GM21737 (cell line): ENCODE measurements around the gene KIF5C.
A peak's percentile ranks its signal among the peaks of the same experiment; 100 is the strongest.
"Not testable (repeated sequence)": the region's sequence is repeated elsewhere in the genome, so short reads cannot be mapped to it uniquely, and the experiment has no call there.

Experiments used
- ATAC-seq: cut with Tn5 transposase; IDR thresholded peaks from one replicate; pipeline ENCODE4 v1.9.1; 2021; ENCODE audit warnings: mild to moderate bottlenecking, moderate library complexity; ENCODE audit not compliant: unreplicated experiment

The KIF5C gene

DNA sequence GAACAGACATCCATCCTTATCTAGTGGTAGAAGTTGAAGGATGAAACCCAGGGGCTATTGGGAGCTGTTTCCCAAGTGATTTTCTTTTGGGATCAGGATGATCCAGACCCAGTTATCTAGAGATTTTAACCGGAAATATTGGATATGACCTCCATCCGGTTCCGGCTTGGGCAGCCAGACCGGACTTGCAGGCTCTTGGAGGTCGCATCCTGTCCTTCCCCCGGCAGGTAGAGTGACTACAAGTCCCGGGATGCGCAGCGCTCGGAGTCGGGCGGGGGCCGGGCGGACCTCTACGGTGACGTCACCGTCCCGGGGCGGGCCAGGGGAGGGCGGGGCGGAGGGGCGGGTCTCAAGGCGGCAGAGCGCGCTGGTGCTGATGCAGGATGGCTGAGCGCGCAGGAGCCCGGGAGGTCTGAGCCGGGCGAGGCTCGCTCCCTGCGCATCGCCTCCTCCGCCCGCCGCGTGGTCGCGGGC, at the start of gene KIF5C:
TSS of gene KIF5C (plus strand) at position 360 of the 474 bp plus-strand sequence. CDS start 391 bp downstream, outside the sequence.
- ATAC-seq, result peak; percentile 96

DNA sequence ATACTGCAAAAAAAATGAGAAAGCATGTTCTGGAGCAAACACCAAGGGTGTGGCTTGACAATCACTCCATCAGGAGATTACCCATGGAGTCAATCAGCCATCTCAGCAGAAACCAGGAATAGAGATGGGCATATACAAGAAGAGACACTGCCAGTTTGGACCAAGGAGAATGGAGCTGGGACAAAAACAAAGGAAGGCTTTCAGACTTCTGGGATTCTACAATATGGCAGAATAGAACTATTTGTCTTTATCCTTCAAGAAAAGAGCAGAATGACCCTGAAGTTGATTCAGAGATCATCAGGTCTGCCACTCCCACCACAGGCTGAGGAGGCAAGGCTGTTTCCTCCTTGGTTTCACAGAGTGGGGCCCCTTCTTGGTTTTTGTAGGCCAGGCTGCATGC, 48.2 kb upstream of the KIF5C start:
- ATAC-seq, result no peak

DNA sequence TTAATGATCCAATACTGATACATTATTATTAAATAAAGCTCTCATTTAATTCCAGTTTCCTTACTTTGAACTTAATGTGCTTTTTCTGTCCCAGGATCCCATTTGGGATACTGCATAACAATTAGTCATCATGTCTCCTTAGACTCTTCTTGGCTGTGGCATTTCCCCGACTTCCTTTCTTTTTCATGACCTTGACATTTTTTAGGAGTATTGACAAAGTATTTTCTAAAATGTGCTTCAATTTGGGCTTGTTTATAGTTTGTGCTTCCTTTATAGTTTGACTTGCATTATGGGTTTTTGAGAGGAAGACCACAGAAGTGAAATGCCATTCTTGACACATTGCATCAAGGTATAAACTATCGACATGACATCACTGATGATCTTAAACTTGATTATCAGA, 46.1 kb upstream of the KIF5C start:
- ATAC-seq, result no peak

DNA sequence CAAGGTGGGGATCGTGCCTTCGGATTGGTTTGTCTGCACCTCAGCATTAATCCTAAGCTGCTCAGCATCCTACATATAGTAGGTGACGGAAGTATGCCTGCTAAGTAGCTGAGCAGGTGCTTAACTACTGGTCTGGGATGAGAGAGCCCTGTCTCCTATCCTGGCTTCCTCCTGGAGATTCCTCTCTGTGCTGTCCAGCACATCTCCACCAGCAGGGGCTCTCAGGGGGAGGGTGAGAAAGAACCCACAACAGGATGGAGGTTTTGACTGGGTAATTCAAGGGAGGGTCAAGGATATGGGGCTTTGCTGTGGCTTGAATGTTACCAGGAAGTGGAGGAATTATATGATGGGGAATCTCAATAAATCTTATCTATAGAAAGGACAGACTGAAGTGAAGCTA, 45.4 kb upstream of the KIF5C start:
- no peak for ATAC-seq

DNA sequence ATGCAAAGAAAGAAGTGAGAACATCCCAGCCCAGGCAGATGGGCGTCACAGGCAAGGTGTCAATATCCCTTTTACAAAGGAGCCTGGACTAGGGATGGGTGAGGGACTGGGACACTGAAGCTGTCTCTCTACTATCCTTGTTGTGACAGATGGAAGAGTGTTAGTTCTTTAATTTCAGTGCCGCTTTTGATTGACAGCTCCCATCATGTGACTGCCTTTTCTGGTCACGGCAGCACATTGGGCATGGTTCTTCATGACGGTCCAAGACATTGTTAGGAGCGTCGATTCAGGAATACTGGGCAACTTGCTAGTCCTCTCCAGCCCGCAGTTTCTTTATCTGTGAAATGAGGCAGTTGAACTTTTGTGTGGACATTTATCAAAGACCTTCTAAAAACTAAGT, 42.4 kb upstream of the KIF5C start:
- ATAC-seq, result no peak

DNA sequence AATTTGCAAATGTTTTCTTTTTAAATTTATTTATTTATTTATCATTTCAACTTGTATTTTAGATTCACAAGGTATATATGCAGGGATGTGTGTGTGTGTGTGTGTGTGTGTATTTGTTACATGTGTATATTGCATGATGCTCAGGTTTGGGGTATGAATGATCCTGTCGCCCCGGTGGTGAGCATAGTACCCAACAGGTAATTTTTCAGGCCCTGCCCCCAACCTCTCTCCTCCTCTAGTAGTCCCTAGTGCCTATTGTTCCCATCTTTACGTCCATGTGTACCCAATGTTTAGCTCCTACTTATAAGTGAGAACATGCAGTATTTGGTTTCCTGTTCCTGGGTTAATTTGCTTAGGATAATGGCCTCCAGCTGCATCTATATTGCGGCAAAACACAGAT, 33.0 kb upstream of the KIF5C start:
- no peak for ATAC-seq

DNA sequence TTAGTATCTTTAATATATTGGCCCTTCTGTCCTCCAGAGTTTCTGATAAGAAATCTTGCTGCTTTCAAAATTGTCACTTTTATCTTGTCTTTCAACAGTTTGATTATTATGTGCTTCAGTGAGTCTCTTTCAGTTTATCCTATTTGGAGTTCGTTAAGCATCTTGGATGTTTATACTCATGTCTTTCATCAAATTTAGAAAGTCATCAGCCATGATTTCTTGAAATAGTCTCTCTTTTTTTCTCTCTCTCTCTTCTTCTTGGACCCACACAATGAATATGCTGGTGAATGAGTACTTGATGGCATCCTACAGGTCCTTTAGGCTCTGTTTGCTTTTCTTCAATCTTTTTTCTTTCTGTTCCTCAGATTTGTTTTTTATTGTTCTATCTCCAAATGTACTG, 26.9 kb upstream of the KIF5C start:
- ATAC-seq, result no peak

DNA sequence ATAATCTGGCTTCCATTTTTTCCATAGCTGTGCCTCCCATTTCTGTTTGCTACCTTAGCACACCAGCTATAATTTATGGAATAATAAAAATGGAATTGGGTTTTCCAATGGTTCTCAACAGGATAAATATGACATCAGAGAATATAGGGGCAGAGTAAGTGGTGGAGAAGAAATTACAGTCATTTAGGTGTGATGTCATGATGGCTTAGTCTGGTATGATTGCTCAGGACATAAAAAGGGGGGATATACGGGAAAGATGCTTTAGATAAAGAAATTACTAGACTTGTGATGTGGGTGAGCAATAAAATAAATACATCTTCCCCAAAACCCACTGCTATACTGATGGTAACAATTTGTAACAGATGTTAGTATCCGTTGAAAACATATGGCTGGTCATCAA, 21.6 kb upstream of the KIF5C start:
- no peak for ATAC-seq

DNA sequence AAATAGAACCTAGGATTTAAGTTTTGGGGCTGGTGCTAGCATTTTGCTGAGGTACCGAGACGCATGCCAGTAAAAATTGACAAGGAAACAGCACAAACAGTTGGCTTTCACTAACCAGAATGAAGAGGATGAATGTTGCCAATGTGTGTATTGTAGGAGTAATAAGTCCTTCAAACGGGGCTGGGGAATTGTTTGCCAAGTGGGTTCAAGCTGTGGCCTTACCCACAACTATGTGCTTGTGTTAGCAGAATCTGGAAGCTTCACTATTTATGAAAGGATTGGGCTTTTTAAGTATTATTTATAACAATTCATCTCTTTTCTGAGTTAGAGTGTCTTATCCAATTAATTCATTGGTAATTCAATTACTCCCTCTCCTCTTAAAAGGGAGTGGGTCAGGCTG, 15.0 kb upstream of the KIF5C start:
- ATAC-seq, result no peak

DNA sequence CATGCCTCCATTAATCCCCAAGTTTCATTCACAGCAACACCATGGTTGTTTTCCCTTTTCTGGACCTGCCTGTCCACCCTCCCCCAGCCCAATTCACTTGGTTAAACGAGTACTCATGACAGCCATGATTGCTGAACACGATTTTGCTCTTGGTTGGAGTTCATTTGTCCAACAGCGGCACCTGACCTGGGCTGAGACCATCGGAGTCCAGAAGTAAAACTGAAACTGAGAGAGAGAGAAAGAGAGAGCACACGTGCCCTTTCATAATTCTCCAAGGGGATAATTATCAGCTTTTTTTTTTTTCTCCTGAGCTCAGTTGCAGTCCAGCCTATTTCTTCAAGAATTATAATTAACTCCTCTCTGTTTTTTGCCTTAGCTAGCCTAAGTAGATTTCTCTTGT, 13.7 kb upstream of the KIF5C start:
- no peak for ATAC-seq

DNA sequence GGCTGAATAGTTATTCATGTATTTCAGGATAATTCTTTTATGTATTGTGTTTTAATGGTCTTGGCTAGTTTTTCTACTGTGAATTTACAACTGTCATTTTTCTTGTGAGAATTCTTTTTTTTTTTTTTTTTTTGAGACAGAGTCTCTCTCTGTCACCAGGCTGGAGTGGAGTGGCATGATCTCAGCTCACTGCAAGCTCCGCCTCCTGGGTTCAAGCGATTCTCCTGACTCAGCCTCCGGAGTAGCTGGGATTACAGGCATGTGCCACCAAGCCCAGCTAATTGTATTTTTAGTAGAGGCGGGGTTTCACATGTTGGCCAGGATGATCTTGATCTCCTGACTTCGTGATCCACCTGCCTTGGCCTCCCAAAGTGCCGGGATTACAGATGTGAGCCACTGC, 12.5 kb upstream of the KIF5C start:
- not testable (repeated sequence) for ATAC-seq

DNA sequence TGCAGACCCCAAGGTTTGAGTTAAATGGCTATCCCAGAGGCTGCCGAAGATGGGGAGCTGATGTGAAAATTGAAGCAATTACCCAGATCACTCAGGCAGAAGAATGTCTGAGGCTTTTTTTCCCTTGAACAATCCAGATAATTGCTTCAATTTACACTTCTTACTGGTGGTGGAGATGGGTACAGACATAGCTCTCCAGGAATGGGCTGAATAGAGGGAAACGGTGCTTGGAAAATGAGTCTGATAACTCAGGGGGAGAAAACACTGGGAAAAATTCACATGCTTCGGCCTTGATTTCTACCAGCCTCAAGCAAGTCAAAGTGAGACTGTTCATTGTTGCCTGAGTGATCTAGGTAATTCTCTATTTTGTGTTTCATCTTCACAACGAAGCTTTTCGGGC, 9.5 kb upstream of the KIF5C start:
- ATAC-seq, result no peak

DNA sequence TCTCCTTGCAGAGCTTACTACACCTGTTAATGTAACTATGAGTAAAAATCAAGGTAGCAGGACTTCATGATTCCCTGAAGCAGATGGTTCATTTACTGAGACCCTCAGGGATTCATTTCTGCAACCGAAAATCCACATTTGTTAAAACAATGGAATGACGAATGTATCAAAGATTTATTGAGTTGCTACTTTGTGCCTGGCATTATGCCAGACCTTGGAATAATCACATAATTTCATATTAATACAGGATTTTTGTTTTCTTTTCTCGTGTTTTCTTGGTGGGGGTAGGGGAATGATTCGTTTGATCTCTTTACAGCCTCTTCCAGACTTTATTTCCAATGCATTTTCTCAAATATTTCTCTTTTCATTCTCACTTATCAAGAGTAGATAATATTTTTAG, 8.9 kb upstream of the KIF5C start:
- ATAC-seq, result no peak

DNA sequence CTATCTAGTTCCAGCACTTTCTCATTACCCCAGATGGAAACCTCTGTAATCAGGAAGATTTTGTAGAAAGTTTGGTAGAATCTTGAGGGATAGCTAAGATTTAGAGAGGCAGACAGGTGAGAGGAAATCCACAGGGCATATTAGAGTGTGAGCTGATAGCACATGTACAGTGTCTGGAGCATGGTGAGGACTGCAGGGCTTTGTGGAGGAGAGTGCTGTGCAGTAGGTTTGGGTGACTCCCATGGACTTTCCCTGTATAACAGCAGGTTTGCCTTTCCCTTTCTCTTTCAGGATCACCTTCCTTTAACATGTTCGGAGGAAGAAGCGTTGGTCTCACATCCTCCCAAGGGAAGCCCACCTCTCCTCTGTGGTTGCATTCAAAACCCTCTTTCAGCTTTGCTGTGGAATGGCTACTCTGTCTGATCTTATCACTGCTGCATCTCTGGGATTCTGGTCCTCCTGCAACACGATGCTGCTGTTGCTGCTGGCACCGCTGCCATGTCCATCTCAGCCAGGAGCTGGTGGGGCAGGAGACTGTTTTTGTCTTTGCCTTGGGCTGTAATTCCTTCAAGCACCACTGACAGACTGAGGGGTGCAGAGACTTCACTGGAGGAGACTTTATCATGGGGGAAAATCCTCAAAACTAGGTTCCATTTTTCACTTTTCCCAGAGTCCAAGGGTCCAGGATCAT, 7.8 kb upstream of the KIF5C start:
- no peak for ATAC-seq

DNA sequence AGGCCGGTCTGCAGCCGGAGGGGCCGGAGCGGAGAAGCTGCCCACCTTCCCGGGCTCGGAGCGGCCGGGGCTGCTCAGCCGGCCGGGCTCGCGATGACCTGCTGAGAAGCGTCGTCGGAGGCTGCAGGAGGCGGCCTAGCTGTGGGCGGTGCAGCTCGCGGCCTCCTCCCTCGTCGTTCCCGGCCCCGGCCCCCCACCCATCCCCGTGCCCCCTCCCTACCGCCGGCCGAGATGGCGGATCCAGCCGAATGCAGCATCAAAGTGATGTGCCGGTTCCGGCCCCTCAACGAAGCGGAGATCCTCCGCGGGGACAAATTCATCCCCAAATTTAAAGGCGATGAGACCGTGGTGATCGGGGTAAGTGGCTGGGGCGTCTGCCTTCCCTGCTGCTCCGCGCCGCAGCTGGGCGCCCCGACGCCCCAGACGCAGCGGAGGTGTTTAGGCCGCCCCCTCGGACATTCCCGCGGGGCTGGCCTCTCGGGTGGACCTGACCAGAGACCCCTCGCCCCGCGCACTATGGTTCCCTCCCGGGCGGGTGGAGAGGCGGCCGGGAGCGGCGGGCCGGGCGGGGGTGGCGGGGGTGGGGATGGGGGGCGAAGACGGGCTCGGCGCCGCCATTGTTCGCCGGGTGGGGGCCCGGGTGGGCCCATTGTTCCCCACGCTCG, 492 bp downstream of the KIF5C start:
- peak; percentile 32 for ATAC-seq

DNA sequence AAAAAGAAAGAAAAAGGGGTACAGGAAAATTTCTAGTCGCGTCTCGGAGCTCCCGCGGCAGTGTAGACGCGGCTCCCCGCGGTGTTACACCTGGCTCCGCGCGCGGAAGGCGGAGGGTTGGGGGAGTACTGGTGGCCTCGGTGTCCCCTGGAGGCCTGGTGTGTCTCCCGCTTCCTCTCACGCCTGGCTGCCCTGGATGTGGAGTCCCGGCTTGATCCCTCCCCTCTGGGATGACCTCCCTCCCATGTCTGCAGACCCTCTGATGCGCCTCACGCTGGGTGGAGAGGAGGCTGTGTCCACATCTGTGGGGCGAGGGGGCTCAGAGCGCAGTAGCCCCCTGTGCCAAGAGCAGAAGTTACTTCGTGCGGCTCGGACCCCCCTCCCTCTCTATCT, 1.2 kb downstream of the KIF5C start:
- ATAC-seq, result no peak

DNA sequence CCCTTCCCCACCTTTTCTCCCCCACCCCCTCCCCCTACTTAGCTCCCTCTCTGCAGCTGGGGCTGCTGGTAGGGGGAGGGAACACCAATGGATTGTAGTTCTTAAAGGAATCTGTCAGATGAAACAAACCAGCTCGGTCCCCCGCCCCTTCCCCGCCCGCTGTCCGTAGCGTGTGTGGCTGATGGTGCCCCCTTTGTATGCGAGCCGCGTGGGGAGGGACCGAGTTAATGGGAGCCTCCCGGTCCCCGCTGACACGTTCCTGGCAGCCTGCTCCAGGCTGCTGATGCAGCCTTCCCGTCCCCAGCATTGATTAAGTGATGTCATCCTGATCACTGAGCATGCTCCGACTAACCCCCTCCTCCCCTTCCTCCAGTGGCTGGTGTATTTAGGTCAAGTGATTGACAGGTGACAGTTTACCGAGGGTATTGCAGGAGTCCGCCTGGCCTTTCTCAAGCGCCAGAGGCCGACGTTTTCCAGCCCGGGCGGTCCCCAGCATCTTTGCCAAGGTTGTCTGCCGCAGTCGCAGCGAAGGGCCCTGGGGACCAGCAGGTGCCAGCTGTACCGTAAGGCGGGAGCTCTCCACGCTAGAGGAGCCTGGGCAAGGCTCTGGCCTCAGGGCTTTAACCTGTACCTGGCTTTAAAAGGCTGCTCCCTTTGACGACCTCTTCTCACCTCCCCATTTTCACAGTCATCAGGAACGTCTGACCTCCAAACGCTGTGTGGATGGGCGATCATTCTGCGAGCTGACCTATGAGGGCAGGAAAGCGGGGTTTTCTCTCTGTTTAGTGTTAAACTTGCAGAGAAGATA, 1.8 kb downstream of the KIF5C start:
- no peak for ATAC-seq

DNA sequence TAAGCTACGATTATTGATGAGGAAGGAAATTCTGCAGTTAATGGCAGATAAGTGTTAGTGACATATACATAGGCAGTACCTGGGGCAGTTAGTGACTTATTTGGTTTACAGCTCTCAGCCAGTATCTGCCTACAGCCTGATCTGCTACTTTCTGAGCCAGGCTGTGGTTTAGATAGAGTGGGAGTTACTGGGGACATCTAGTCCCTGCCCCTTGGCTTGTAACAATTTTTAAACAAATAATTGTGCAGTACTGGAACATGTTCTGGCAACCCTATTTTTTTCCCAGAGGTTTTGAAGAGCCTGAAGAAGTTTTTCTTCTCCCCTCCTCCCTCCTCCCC, 2.3 kb downstream of the KIF5C start:
- no peak for ATAC-seq

DNA sequence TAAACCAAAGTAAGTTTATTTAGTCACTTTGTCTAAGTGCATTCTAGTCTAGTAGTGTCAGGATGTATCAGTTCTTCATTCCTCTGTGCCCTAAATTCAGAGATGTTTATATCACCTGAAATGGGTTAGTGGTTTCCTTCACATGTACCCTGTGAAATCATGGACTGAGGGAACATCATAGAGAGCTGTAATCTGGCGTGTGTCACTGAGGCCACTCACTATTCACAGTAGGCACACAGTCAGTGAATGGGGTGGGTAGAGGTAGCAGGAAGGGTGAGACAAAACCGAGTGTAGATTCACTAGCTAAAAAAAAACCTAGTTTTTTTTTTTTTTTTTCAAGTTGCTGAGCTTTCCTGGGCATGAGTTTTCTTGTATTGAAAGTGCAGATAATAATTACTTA, 5.6 kb downstream of the KIF5C start:
- no peak for ATAC-seq

DNA sequence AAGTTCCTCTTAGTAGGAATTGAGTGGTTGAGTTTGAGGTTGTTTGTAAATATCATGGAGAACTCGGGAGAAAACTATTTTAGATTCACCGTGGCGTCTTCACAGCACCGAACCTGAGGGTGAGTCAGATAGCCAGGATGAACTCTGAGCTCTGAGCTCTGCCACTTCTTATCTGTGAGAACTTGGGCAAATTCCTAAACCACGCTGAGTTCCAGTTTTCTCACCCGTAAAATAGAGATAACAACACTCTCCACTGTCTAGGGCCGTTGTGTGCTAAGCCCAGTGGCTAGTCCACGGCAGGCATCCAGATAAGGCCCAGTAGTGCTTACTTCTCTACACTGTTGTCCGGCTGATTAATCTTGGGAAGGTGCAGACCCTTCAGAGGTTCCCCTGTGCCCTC, 7.0 kb downstream of the KIF5C start:
- ATAC-seq, result no peak

DNA sequence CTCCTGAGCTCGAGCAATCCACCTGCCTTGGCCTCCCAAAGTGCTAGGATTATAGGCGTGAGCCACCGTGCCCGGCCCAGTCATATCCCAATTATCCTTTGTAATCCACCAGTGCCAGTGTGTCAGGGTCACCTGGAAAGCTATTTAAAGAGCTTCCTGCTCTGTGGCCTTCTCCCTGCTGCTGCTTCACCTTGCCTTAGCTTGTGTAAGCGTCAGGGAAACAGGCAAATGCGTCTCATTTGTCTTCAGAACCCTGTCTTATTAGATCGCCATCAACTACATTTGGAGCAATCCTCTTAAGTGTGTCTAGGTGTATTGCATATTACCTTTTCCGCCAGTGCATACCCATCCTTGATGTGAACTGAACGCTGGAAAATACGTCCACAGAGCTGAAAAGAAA, 10.2 kb downstream of the KIF5C start:
- no peak for ATAC-seq

DNA sequence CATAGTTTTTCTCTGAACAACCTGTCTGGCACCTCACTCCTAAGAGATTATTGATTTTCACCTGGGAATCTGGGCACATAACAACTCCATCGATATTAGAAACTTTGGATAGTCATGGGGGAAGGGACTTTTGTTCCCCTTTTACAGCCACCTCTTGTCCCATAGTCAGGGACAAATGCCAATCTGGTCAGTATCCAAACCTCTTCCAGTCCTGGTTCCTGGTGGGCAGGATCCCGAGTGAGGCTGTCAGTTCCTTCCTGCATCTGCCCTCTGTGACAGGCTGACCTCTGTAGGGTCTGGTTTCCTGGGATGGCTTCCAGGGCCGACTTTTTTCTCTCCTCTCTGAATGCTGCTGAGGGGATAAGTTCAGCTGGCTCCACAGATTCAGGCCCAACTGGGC, 11.0 kb downstream of the KIF5C start:
- no peak for ATAC-seq
